SHP77 (cell line): ENCODE results near the gene MYOM1.
A peak's percentile ranks its signal among the peaks of the same experiment; 100 is the strongest.

Source experiments
- DNase-seq, 2 experiments: peaks; one replicate each; lab custom pipeline; 2025; lab: John Stamatoyannopoulos, UW

MYOM1 gene

DNA sequence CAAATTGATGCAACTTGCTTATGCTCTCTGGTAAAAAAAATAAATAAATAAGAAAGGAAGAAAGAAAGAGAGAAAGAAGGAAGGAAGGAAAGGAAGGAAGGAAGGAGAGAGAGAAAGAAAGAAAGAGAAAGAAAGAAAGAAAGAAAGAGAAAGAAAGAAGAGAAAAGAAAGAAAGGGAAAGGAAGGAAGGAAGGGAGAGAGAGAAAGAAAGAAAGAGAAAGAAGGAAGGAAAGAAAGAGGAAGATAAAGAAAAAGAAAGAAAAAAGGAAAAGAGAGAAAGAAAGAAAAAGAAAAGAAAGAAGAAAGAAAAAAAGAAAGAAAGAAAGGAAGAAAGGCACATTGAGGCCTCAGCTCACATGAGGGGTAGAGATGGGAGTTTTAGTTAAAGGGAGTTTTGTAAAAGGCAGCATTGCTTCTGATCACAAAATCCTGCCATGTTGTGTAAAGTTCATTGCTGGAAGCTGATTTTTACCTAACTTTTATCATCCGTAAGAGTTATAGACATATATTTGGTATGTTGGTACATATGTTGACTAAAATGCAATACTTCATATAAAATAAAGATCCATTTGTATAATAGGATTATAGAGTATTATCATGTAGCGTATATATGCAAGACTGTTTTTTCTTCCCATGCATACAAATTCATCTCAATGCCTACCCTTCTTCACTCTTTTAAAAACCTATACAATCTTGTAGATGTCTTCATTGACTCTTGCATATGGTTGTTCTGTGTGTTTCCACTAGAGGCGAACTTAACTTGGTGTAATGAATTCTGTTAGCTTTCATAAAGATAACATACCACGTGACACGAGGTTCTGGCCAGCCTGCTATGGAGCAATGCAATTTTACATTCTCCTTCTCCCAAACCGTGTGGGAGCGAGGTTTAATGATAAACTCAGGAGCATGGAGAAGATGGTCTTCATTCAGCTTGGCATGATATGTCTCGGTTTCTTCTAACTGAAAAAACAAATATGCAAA, 32.8 kb downstream of the MYOM1 start:
- DNase-seq = no peak

DNA sequence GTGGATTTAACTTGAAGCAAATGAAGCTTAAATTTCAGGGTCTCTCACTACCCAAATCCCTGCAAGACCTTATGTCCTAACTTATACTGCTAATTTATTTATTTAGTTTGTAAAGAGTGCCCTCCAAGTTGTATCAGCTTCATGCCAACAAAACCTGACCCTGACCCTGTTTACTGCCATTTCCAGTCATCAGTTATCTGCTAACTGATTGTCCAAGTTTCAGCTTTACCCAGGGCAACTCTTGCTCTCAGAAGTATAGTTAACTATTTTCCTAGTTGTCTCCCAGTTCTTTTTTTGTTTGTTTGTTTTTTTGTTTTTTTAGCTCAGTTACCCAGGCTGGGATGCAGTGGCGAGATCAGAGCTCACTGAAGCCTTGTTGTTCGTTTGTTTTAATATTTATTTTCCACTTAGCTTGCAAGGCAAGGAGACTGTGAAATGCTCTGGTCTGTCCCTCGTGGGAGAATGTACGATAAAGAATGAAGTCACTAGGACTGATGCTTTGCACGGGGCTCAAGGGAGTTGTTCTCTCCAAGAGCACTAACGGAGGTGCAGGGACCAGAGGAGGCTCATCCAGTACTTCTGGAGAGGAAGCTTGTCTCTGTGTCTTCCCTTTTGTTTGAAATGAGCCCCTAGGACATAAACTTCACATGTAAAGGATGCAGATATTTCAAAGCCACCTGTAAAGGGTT, 35.3 kb downstream of the MYOM1 start:
- DNase-seq = no peak

DNA sequence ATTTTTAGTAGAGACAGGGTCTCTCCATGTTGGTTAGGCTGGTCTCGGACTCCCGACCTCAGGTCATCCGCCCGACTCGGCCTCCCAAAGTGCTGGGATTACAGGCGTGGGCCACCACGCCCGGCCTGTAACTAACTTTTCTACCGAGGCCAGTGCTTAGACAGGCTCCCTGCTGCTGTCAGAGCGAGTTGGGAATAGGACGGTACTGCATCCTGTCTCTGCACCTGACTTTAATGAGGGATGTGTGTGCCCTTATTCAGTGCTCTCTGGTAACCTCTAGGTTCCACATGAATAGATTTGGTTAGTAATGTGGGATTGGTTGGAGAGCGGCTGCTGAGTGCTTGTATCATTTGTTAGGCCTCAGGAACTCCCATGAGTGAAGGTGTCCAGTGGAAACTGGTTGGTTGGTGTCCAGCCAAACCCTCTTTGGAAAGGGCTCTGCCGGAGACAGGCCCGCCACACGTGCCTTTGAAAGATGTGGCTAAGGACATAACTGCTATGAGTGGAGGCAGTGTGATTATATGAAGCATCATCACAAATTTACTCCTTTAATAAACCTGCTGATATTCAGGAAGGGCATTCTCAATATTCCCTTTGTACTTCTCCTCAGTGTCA, 36.6 kb downstream of the MYOM1 start:
- no peak for DNase-seq

DNA sequence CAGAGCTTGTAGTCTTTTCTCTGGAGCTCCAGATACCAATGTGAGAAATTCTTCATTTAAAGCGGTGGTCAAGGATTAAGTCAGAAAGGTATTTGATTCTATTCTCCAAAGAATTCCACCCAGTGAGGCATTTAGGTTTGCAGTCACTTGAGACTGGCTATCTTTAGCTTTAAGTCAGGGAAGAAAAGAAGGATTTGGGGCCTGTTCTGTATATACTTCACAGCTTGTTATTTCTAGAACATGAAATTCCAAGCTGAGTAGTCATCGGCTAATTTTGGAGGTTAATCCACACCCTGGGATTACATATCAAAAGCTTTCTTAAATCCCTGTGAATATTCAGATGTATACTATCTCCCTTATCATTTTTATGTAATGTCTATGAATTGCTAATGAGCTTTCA, 39.4 kb downstream of the MYOM1 start:
- no peak for DNase-seq

DNA sequence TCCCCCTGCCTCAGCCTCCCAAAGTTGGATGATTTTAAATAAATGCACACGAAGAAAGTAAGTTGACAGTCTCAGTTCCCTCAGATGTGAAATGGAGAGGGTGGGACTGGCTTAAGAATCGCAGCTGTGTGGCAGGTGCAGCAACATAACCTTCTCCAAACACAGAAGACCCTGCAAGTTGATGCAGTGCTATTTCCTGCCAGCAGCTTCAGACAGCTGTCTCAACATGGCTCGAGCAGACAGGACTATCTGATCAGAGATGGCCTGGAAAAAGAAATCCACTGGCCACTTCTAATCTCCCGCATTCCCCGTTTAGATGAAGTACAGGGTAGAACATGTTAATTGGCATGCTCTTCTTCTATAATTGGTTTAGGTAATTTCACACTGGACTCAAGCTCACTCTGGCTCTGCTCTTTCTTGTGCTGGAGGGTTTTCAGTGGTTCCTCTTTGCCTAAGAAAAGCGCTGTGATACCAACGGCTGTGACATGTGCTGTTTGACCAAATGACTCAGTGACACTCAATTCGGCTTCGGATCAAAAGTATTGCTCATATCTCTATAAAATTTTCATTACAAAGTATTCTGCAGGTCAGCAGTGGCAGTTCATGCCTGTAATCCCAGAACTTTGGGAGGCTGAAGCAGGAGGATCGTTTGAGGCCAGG, 40.2 kb downstream of the MYOM1 start:
- peak; percentile 82 to 87 for DNase-seq

DNA sequence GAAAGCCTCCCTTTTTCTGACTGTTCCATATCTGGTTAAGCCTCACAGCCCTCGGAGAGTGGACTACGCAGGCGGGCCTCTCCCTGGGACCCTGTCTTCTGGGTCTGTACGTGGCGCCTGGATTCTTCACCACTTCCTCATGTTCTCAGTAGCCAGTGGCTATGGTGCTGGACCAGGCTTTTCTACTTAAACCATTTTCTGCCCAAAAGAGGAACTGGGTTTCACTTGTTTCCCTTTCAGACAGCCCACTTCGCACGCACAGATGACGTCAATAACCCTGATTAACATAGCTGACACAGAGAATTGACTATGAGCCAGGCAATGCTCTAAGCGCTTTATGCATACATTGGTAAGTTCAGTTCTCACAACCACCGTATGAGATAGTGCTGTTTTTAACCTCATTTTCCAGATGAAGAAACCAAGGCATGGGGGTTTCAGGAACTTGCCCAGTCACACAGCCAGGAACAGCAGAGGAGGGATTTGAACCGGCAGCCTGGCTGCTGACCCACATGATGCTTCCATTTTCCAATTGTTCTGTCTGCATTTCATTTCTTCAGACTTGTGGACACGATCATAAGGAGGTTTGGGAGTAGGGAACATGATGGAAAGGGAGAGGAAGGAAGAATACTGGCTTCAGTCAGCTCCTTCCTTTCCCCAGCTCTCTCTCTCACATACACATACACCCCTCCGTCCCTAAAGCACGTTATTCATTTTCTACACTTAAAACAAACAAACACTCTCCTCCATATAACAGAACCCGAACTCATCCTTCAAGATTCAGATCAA, 41.7 kb downstream of the MYOM1 start:
- peak; percentile 69 to 81 for DNase-seq

DNA sequence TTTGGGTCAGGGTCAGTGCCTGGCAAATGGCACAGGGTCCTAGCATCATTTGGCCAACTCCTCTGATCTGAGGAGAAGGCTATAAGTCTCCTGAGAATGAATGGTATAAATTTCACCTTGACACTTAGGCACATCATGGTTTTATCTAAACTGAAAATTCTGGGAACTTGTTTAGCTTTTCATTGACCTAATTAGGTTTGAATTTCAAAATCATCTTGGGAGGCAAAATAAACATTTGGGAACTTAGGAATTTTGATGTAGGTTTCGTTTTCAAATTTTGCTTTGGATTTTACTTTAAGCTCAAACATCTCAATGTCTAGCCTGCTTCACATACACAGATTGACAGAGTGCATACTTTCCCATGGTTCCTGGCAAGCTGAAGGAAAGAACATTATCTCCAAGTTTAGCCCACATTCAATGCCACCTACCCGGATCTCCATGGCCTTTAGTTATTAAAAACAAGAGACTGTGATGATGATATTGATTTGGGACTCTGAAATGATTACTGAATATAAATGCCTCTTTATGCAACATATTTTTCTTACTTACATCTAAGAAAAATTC, 44.5 kb downstream of the MYOM1 start:
- DNase-seq = no peak

DNA sequence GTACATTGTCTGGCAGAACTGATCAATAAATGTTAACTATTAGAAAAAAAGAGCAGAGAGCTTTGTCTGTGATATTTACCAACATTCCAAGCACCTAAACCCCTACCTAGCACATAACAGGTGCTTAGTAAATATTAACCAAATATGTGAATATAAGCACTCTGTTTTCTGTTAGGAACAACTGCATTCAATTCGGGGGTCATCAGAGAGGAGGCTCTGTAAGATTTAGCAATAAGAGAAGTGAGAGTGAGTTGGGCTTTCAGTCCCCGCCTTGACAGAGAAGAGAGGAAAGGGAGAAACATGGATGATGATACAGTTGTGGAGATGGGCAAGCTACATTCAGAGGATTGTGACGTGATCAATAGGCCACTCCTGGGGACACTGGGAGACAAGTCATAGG, 47.7 kb downstream of the MYOM1 start:
- DNase-seq = no peak

DNA sequence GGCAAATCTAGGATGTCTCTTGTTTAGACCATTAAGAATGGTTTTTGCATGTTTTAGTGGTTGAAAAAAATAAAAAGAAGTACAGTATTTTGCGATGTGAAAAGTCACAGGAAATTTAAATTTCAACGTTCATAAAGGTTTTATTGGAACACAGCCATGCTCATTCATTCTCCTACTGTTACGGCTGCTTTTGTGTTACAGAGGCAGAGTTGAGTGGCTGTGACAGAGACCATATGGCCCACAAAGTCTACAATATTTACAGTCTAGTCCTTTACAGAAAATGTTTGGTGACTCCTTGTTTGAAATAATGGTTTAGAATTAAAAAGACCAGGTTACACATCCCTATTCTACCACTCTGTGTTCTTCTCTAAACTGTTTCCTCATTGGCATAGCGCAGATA, 48.1 kb downstream of the MYOM1 start:
- DNase-seq = no peak

DNA sequence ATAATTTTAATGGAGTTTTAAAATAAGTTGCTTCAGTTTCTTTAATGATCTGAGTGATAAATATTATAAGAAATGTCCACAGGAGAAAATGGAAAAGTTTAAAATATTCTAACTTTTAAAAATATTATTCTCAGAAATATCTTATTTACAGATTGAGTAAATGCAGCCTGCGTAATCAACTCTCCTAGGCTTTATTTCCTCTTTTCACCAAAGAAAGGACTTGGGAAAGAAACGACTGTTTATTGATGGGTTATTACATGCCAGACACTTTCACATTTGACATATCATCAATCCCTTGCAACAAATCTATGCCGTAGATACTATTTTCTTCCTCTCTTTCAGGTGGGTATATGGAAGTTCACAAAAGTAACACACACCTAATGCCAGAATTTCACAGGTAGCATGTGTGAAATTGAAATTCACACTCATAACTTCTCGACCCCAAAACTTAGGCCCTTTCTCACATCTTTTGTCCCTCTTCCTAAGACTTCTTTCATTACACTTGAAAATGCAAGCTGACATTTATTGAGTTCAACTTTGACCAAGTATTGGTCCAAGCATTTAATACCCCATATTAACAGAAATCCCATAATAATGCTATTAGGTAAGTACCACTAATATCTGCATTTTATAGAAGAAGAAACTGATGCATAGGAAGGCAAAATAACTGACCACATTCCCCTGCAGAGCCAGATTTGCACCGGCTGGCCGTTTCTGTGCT, 49.2 kb downstream of the MYOM1 start:
- DNase-seq = no peak

DNA sequence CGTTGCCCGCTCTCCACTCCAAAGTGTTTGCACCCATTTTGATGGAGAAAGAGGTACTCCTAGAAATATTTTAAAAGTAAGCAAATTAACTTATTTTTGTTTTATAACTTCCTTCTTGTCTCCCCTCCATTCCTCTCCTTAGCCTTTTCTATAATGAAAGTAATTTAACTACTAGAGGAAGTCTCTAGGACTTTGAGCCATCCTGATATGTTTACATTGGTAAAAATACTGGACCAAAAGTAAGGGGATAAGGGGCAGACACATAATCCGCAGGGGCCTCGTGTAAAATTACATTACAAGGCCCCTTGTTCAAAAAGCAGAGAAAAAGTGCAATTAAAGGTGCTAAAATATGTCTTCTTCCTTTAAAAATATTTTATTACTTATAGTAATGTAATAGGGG, 55.4 kb downstream of the MYOM1 start:
- DNase-seq = no peak

DNA sequence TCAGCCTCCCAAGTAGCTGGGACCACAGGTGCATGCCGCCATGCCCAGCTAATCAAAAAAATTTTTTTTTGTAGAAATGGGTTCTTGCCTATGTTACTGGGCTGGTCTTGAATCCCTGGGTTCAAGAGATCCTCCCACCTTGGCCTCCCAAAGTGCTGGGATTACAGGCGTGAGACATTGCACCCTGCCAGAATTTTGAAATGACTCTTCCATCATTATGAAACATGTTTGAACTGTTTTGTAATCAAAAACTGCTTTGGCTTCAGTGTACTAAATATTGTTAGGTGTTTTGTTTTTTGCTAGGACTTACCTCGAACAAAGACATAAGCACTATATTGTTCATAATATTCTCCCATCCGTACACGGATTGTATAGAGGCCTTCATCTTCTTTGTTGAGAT, 55.8 kb downstream of the MYOM1 start:
- no peak for DNase-seq

DNA sequence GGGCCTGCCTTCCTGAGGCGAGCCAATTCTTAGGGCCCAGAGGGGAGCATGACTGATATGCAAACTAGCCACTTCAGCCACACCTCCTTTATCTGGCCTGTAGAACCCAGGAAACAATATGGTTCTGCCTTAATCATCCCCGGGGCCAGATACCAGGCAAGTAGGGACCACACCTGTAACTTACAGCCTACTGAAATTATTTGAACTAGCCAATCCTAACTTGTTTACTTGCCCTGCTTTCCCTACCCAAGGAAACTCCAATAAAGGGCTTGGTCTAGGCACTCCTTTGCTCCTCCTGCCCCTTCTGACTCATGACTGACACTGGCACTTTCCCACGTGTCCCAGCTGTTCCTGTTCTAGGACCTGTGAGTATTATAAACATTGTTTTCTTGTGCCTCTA, 57.6 kb downstream of the MYOM1 start:
- no peak for DNase-seq

DNA sequence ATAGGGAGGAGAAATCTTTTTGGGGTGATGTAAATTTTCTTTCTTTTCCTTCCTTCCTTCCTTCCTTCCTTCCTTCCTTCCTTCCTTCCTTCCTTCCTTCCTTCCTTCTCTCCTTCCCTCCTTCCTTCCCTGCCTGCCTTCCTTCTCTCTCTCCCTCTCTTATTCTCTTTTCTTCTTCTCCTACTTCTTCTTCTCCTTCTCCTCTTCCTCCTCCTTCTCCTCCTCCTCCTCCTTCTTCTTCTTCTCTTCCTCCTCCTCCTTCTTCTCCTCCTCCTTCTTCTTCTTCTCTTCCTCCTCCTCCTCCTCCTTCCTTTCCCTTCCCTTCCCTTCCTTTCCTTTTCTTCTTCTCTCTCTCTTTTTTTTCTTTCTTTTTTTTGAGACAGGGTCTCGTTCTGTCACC, 59.9 kb downstream of the MYOM1 start:
- no peak for DNase-seq

DNA sequence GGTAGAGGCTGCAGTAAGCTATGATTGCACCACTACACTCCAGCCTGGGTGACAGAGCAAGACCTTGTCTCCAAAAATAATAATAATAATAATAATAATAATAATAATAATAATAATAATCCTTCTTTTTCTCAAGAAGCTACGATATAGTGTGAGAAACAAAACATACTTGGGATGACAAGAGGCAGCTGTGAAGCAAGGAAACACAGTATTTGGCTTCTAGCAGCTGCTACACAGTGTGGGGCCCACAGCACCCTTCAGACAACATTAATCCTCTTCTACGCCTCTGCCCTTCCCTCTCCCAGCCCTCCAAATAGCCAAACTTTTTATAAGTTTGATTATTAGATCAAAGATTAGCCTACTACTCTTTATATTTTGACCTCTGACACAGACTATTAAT, 62.2 kb downstream of the MYOM1 start:
- no peak for DNase-seq

DNA sequence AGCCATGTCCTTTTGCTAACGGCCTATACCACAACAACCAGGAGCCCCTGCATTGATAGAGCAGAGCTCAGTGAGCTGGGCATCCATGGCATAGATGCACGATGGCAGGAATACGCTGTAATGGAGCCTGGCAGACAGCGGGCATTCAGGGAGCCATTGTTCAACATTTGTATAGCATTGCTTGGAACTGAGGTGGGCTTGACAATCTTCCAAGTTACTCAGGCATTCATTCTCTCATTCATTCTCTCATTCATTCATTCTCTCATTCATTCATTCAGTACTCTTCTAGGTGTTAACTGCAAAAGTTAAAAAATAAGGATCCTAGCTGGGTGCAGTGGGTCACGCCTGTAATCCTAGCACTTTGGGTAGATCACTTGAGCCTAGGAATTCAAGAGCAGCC, 62.7 kb downstream of the MYOM1 start:
- DNase-seq = no peak

DNA sequence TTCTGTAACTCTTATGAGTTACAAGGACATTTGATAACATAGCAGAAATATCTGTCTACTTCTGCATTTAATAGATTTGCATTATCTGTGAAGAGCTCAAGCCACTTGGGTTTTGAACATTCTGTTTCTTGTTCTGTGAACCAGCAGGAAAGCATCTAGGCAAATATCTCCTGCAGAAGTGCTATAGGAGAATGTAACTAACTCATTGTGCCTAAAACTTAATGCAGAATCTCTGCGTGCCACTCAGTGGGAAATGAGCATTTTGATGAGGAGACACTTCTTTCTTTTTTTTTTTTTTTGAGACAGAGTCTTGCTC, 63.5 kb downstream of the MYOM1 start:
- no peak for DNase-seq

DNA sequence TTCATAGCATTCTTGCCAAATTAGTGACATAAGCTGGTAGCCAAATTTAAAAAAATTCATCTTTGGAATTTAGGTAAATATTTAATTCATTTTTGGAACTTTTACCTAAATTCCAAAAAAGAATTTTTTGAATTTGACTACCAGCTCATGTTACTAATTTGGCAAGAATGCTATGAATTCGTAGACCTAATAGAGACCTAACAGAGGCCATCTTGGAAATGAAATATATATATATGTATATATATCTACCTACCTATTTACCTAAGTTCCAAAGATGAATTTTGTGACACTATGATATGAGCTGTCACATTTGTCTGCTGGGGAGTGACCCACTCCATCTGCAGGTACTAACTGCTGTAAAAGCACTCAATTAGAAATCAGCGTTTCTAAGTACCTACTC, 65.6 kb downstream of the MYOM1 start:
- no peak for DNase-seq

DNA sequence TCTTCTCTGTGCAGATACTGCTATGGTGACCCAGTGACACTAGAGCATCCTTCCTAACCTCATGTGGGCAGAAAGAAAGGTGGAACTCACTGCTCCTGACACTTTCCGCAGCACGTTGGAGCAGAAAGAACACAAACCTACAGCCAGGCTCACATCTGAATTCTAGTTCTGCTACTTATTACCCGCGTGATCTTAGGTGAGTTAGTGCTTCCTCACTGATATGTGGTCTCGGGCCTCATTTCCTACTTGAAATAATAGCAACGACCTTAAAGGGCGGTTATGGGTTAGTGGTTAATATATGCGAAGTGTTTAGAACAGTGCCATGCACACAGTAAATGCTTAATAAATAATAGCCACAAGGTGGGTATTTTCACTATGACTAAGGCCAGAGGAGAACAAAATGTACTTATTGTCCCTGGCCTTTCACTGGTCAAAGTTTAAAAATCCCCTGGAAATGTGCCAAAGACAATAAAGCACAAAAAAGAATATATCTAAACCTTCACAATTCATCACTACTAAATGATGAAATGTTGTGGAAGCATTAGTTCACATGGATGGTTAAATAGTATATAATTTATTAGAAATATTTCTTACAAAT, 66.6 kb downstream of the MYOM1 start:
- DNase-seq = no peak

DNA sequence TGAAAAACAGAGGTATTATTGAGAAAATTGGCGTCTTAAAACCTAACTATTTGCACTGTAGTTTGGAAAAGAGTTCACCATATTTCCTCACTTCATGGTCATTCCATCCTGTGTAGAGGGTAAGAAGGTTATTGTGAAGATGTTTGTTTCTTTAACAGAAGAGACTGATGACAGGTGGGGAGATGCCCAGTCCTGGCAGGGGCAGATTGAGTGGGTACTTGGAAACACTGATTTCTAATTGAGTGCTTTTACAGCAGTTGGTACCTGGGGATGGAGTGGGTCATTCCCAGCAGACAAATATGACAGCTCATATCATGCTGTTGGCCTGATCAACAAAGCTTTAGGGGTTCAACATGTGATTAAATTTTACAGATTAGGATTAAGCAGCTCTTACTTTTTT, 67.5 kb downstream of the MYOM1 start:
- DNase-seq = no peak
